Measurements from ENCODE around the gene FRMD4A. TPM values are rescaled to one million over a fixed set of nuclear protein-coding genes. Genes with fewer than 3 reads are reported as not detected.

FRMD4A gene
- total and polyA plus RNA-seq, 2 of the 4 experiments (the other 2 are of a cell fraction): 30.3 to 68.8 TPM

DNA sequence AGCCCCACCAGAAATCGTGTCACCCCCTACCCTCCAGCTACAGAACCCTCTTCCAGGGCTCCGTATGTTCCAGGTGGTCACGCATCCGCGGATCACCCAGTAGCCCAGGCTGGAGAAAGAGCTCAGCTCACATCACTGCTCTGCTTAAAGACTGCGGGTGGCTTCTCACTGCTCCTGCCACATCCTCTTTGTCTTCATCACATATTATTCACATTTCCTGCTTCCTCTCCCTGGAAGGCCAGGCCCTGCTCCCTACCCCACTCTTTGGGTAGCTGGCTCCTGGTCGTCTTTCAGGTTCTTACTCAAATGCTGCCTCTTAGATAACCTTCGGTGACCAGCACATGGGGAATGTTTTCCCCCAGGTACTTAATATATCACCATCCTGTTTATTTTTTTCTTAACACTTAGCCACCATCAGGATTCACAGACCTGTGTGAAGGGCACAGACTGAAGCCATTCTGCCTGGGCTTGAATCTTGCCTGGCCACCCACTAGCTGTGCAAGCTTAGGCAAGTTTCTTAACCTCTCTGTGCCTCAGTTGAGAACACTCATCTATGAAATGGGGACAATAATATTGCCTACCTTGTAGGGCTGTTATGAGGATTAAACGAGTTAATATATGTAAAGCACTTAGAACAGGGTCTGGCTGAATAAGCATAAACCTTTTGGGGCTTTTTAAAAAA, 436.2 kb downstream of the FRMD4A start:
- ATAC-seq (ENCODE audit: low read depth) (no peak), DNase-seq (peak; percentile 41)
- Histone ChIP-seq H2AK5ac (ENCODE audit: low read depth, low read length) (peak overlapping the region; percentile 73), H3K9me3 (ENCODE audit: control insufficient read depth, insufficient read depth, low read length) (no peaks in the 10 kb centered on the region), H4K20me1 (ENCODE audit: insufficient read depth, low read length) (no peaks in the 10 kb centered on the region), H3K23ac (ENCODE audit: low read depth, low read length) (peak overlapping the region; percentile 38), H3K79me1 (ENCODE audit: low read depth in 1 of 2, low read length in 2 of 2) (peaks cover 11 to 42% of the 10 kb centered on the region in 2 experiments; a peak in 3 of 4 replicates), H2BK120ac (ENCODE audit: low read depth, low read length) (peak overlapping the region; percentile 69; the same call in 1 of the 2 replicates), H2BK20ac (ENCODE audit: low read depth, low read length) (peak overlapping the region; percentile 47; the same call in 1 of the 2 replicates), H4K91ac (ENCODE audit: insufficient read depth, low read depth, low read length) (peak overlapping the region; percentile 13; the same call in 1 of the 2 replicates), H3K27me3 (ENCODE audit: control insufficient read depth, insufficient read depth, low read length) (no peaks in the 10 kb centered on the region), H3K9ac (ENCODE audit: low read depth, low read length) (no peak overlapping the region), H3K56ac (ENCODE audit: extremely low read depth, insufficient read depth, low read length) (no peak overlapping the region; the same call in 1 of the 2 replicates), H2AK9ac (replicated peaks; ENCODE audit: low read depth, low read length, poor library complexity) (peak overlapping the region; percentile 34), H3K4me3 (ENCODE audit: insufficient read depth, low read depth, low read length) (no peak overlapping the region), H3K4me2 (ENCODE audit: low read depth, low read length) (no peak overlapping the region), H4K5ac (ENCODE audit: low read depth, low read length) (no peak overlapping the region), H4K8ac (ENCODE audit: low read depth in 2 of 2, low read length in 2 of 2) (peak overlapping the region; percentile 19 to 78; a peak in 1 of 4 replicates), H3K14ac (replicated peaks; ENCODE audit: low read depth, low read length) (peak overlapping the region; percentile 72), H3K4me1 (ENCODE audit: control insufficient read depth, insufficient read depth, low read length) (peaks cover 13% of the 10 kb centered on the region), H3K9me1 (ENCODE audit: insufficient read depth, low read length) (peaks cover 17% of the 10 kb centered on the region), H3K4ac (ENCODE audit: low read depth, low read length) (peak overlapping the region; percentile 66), H2BK15ac (ENCODE audit: low read depth, low read length) (peak overlapping the region; percentile 19; the same call in 2 of the 3 replicates), H2AFZ (replicated peaks; ENCODE audit: low read length, poor library complexity) (peak overlapping the region; percentile 86), H3K18ac (ENCODE audit: low read depth, low read length) (no peak overlapping the region; the same call in 1 of the 2 replicates), H3K36me3 (ENCODE audit: control insufficient read depth, insufficient read depth, low read length) (no peaks in the 10 kb centered on the region), H2BK5ac (ENCODE audit: low read depth, low read length, poor library complexity, severe bottlenecking) (peak overlapping the region; percentile 43), H3K27ac (ENCODE audit: insufficient read depth, low read length) (no peak overlapping the region)
- POLR2A ChIA-PET (ENCODE audit: unreplicated experiment): interaction anchor here (0.6 kb wide), 1 partner anchor 16 kb away, joined by 9 read pairs; no protein-coding TSS in a partner anchor
- TF ChIP-seq RCOR1 (IDR thresholded peaks at IDR 0.05; ENCODE audit: insufficient replicate concordance, low read length) (no peak), ELK1 (IDR thresholded peaks at IDR 0.05; ENCODE audit: borderline replicate concordance, low read depth, low read length) (no peak), CEBPB (IDR thresholded peaks at IDR 0.05; ENCODE audit: low read depth, low read length) (no peak)
- TF ChIP-seq, protein P1, sequence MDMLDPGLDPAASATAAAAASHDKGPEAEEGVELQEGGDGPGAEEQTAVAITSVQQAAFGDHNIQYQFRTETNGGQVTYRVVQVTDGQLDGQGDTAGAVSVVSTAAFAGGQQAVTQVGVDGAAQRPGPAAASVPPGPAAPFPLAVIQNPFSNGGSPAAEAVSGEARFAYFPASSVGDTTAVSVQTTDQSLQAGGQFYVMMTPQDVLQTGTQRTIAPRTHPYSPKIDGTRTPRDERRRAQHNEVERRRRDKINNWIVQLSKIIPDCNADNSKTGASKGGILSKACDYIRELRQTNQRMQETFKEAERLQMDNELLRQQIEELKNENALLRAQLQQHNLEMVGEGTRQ (IDR thresholded peaks at IDR 0.05; ENCODE audit: low read depth, low read length): no peak
- intact Hi-C loops (cut with micrococcal nuclease) (loop anchor here (5.0 kb wide), 1 partner anchor 107 kb away; no protein-coding TSS in a partner anchor), in situ Hi-C loops (cut with MboI; ENCODE audit: low sequenced_read_pairs) (no loop called here), dilution Hi-C loops (cut with HindIII; ENCODE audit: low sequenced_read_pairs, unreplicated experiment) (no loop called here)
- CTCF ChIA-PET: no interaction called here
- 72% methylated on average over 7 of the region's 9 CpGs; no CpG with 5 or more reads in 1 of the 2 experiments for WGBS, 2 experiments (ENCODE audit: extremely low coverage in 2 of 2, insufficient read length in 1 of 2)
- BruUV-seq (replicated peaks): no TSS peak

Data from IMR-90 (cell line).